GM23338 (cell line): Measurements from ENCODE around the gene FRG2B. TPM values are rescaled to one million over a fixed set of nuclear protein-coding genes. Genes with fewer than 3 reads are reported as not detected.

Experiments used
- ATAC-seq: fragments of 200-7000 bp; cut with Tn5 transposase; 3 replicates; pipeline ENCODE4 v1.9.1; 2020
- DNase-seq: peaks from one replicate; pipeline ENCODE4 v3.0.0-alpha.2; 2015; ENCODE audit warnings: low spot score
- H2AFZ ChIP-seq: fragments of 200-600 bp; sonication (generic); 2 replicates; pipeline ENCODE4 v1.8.0; 2016; ENCODE audit warnings: antibody characterized with exemption, mild to moderate bottlenecking, moderate library complexity
- H3F3A ChIP-seq: fragments of 200-600 bp; sonication (generic); replicated peaks from 2 replicates; pipeline ENCODE4 v1.8.0; 2017; ENCODE audit warnings: antibody characterized with exemption, mixed run types, low read depth
- H3K27ac ChIP-seq: fragments of 200-600 bp; sonication (generic); 2 replicates; pipeline ENCODE4 v1.6.1; 2016; ENCODE audit warnings: low read depth
- H3K27me3 ChIP-seq: fragments of 200-600 bp; sonication (generic); 2 replicates; pipeline ENCODE4 v1.8.0; 2016; ENCODE audit warnings: mild to moderate bottlenecking, mixed run types, moderate library complexity; ENCODE audit not compliant: insufficient read depth
- H3K36me3 ChIP-seq: fragments of 200-600 bp; sonication (generic); 2 replicates; pipeline ENCODE4 v1.8.0; 2016; ENCODE audit warnings: mild to moderate bottlenecking; ENCODE audit not compliant: insufficient read depth
- H3K4me1 ChIP-seq: fragments of 200-600 bp; sonication (generic); 2 replicates; pipeline ENCODE4 v1.8.0; 2016; ENCODE audit warnings: mild to moderate bottlenecking, moderate library complexity; ENCODE audit not compliant: insufficient read depth
- H3K4me2 ChIP-seq: fragments of 200-600 bp; sonication (generic); 2 replicates; pipeline ENCODE4 v1.7.1; 2017; ENCODE audit warnings: mixed run types
- H3K4me3 ChIP-seq: fragments of 200-600 bp; sonication (generic); 2 replicates; pipeline ENCODE4 v1.6.1; 2016; ENCODE audit warnings: mixed run types
- H3K79me2 ChIP-seq: fragments of 200-600 bp; sonication (generic); replicated peaks from 2 replicates; pipeline ENCODE4 v1.8.0; 2017; ENCODE audit warnings: mild to moderate bottlenecking; ENCODE audit not compliant: insufficient read depth
- H3K9me2 ChIP-seq: fragments of 200-600 bp; sonication (generic); 2 replicates; pipeline ENCODE4 v1.8.0; 2017; ENCODE audit not compliant: insufficient read depth
- H4K20me1 ChIP-seq: fragments of 200-600 bp; sonication (generic); replicated peaks from 2 replicates; pipeline ENCODE4 v1.8.0; 2017; ENCODE audit warnings: mild to moderate bottlenecking; ENCODE audit not compliant: insufficient read depth
- H3K27ac Mint-ChIP-seq: 2 replicates; pipeline ENCODE4 v1.8.0; 2020; ENCODE audit warnings: inconsistent platforms, mild to moderate bottlenecking, moderate library complexity, mixed read lengths
- H3K27me3 Mint-ChIP-seq: 3 replicates; pipeline ENCODE4 v1.8.0; 2022; ENCODE audit warnings: low read depth, mild to moderate bottlenecking, moderate library complexity, mixed read lengths, inconsistent platforms; ENCODE audit not compliant: insufficient read depth, poor library complexity
- H3K36me3 Mint-ChIP-seq: 3 replicates; pipeline ENCODE4 v1.8.0; 2021; ENCODE audit warnings: low read depth, mild to moderate bottlenecking, inconsistent platforms, moderate library complexity, mixed read lengths
- H3K4me1 Mint-ChIP-seq: 3 replicates; pipeline ENCODE4 v1.8.0; 2020; ENCODE audit warnings: mild to moderate bottlenecking, inconsistent platforms, mixed read lengths
- H3K4me3 Mint-ChIP-seq: 3 replicates; pipeline ENCODE4 v1.8.0; 2021; ENCODE audit warnings: moderate library complexity, mild to moderate bottlenecking, inconsistent platforms, mixed read lengths
- H3K9me3 Mint-ChIP-seq: 3 replicates; pipeline ENCODE4 v1.8.0; 2020; ENCODE audit warnings: moderate library complexity, mild to moderate bottlenecking, inconsistent platforms, mixed read lengths
- CREB1 ChIP-seq: fragments of 250-450 bp; sonication (Bioruptor Pico); IDR thresholded peaks from 2 replicates; pipeline ENCODE4 v1.5.0; 2020; ENCODE audit warnings: low read depth, mild to moderate bottlenecking, moderate library complexity
- EZH2 ChIP-seq: fragments of 200-600 bp; sonication (generic); IDR thresholded peaks from one replicate; pipeline ENCODE4 v1.8.0; 2017; ENCODE audit warnings: antibody characterized with exemption, mild to moderate bottlenecking, low read depth; ENCODE audit not compliant: unreplicated experiment
- EZH2phosphoT487 ChIP-seq: fragments of 200-600 bp; sonication (generic); IDR thresholded peaks from one replicate; pipeline ENCODE4 v1.8.1; 2018; ENCODE audit warnings: antibody characterized with exemption; ENCODE audit not compliant: unreplicated experiment
- JUNB ChIP-seq: IDR thresholded peaks from one replicate; pipeline ENCODE4 v1.6.1; 2016; ENCODE audit warnings: antibody characterized with exemption; ENCODE audit not compliant: unreplicated experiment
- NANOG ChIP-seq: IDR thresholded peaks from 2 replicates; pipeline ENCODE4 v1.6.1; 2016; ENCODE audit warnings: antibody characterized with exemption, borderline replicate concordance
- POLR2AphosphoS5 ChIP-seq: IDR thresholded peaks from 2 replicates; pipeline ENCODE4 v1.6.1; 2016; ENCODE audit warnings: antibody characterized with exemption, low read depth
- REST ChIP-seq: IDR thresholded peaks from one replicate; pipeline ENCODE4 v1.6.1; 2018; ENCODE audit warnings: antibody characterized with exemption; ENCODE audit not compliant: unreplicated experiment
- STAT1 ChIP-seq: IDR thresholded peaks from one replicate; pipeline ENCODE4 v1.6.1; 2016; ENCODE audit warnings: antibody characterized with exemption; ENCODE audit not compliant: unreplicated experiment
- ZNF114 ChIP-seq: fragments of 250-450 bp; sonication (Bioruptor Pico); IDR thresholded peaks from 2 replicates; pipeline ENCODE4 v1.5.0; 2020; ENCODE audit warnings: mild to moderate bottlenecking, moderate library complexity
- ZNF331 ChIP-seq: fragments of 250-450 bp; sonication (Bioruptor Pico); IDR thresholded peaks from 2 replicates; pipeline ENCODE4 v1.5.0; 2020; ENCODE audit warnings: low read depth, mild to moderate bottlenecking, moderate library complexity
- ZNF462 ChIP-seq: fragments of 250-450 bp; sonication (Bioruptor Pico); IDR thresholded peaks from 2 replicates; pipeline ENCODE4 v1.5.0; 2020; ENCODE audit warnings: mild to moderate bottlenecking, moderate library complexity
- polyA plus RNA-seq: library from polyadenylated mRNA; unstranded; fragments of >200 nt; fragmentation: Nextera tagmentation; extraction: Ambion mirVana; gene quantifications from 2 replicates; pipeline ENCODE4 v1.2.1, GENCODE V29; 2016
- total RNA-seq: library from RNA; depleted of rRNA; stranded (reverse); fragments of >200 nt; shearing (Covaris generic); gene quantifications from 2 replicates; pipeline ENCODE4 v1.2.3, GENCODE V29; 2014
- TF ChIP-seq, protein P1 (sequence below): IDR thresholded peaks from 2 replicates; pipeline ENCODE4 v1.6.1; 2016; ENCODE audit warnings: antibody characterized with exemption
- TF ChIP-seq, protein P2 (sequence below), 2 experiments: fragments of 200-600 bp in 1 of 2; sonication (generic) in 1 of 2; conservative IDR thresholded peaks; 2 replicates each; pipeline versions ENCODE4 v1.5.1 to v1.6.1; 2016 to 2017; ENCODE audit warnings: antibody characterized with exemption in 2 of 2, low read depth in 2 of 2, mild to moderate bottlenecking in 2 of 2, moderate library complexity in 1 of 2

Gene FRG2B
- total and polyA plus RNA-seq, 2 experiments from 2014 or later: not detected

DNA sequence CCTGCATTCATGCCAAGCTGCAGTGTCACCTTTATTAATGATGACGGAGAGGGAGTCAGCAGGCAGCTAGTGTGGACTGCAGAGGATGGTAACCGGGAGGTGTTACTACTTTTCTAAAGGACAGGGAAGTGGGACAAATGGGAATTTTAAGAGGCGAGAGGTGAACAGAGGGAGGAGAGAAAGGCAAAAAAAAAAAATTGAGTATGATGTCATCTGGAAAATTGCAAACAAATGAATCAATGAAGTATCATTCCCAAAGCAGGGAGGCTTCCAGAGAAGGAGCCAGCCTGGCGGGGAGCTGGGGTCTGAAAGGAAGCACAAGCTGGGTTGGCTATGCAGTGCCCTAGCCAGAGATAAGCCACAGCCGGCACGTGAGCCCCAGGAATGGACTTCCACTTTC is 12.9 kb downstream of the FRG2B start:
- Histone ChIP-seq H3K4me2 (no peak overlapping the region), H3K4me1 (no peaks in the 10 kb centered on the region), H3K27ac (no peak overlapping the region), H4K20me1 (no peaks in the 10 kb centered on the region), H3K9me2 (no peaks in the 10 kb centered on the region), H3K4me3 (no peak overlapping the region), H3K27me3 (no peaks in the 10 kb centered on the region), H2AFZ (no peak overlapping the region), H3K79me2 (no peaks in the 10 kb centered on the region), H3K36me3 (no peaks in the 10 kb centered on the region), H3F3A (no peaks in the 10 kb centered on the region)
- H3K27me3 Mint-ChIP-seq: peaks cover 10% of the 10 kb centered on the region
- no peak for DNase-seq
- peaks cover 78% of the 10 kb centered on the region for H3K9me3 Mint-ChIP-seq
- H3K36me3 Mint-ChIP-seq: no peaks in the 10 kb centered on the region
- H3K27ac Mint-ChIP-seq: no peak overlapping the region
- TF ChIP-seq, protein P1, sequence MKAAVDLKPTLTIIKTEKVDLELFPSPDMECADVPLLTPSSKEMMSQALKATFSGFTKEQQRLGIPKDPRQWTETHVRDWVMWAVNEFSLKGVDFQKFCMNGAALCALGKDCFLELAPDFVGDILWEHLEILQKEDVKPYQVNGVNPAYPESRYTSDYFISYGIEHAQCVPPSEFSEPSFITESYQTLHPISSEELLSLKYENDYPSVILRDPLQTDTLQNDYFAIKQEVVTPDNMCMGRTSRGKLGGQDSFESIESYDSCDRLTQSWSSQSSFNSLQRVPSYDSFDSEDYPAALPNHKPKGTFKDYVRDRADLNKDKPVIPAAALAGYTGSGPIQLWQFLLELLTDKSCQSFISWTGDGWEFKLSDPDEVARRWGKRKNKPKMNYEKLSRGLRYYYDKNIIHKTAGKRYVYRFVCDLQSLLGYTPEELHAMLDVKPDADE: no peak
- TF ChIP-seq ZNF114 (CRISPR knock-in tag): no peak
- TF ChIP-seq JUNB: no peak
- no peak for TF ChIP-seq NANOG
- TF ChIP-seq CREB1 (CRISPR knock-in tag): no peak
- no peak for TF ChIP-seq REST
- no peak for TF ChIP-seq ZNF331 (CRISPR knock-in tag)
- no peak for TF ChIP-seq EZH2
- no peak for TF ChIP-seq EZH2phosphoT487
- TF ChIP-seq STAT1: no peak
- no peak for TF ChIP-seq ZNF462 (CRISPR knock-in tag)
- TF ChIP-seq, protein P2, sequence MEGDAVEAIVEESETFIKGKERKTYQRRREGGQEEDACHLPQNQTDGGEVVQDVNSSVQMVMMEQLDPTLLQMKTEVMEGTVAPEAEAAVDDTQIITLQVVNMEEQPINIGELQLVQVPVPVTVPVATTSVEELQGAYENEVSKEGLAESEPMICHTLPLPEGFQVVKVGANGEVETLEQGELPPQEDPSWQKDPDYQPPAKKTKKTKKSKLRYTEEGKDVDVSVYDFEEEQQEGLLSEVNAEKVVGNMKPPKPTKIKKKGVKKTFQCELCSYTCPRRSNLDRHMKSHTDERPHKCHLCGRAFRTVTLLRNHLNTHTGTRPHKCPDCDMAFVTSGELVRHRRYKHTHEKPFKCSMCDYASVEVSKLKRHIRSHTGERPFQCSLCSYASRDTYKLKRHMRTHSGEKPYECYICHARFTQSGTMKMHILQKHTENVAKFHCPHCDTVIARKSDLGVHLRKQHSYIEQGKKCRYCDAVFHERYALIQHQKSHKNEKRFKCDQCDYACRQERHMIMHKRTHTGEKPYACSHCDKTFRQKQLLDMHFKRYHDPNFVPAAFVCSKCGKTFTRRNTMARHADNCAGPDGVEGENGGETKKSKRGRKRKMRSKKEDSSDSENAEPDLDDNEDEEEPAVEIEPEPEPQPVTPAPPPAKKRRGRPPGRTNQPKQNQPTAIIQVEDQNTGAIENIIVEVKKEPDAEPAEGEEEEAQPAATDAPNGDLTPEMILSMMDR (conservative IDR thresholded peaks at IDR 0.05; ENCODE audit: low read depth in 2 of 2): no peak
- TF ChIP-seq POLR2AphosphoS5: no peak
- no peaks in the 10 kb centered on the region for H3K4me1 Mint-ChIP-seq
- ATAC-seq: no peak
- H3K4me3 Mint-ChIP-seq: no peak overlapping the region
